Activated naive CD4-positive, alpha-beta T cell treated with anti-CD3 and anti-CD28 coated beads, Interleukin-2, amount 50 U/mL, for 24 hours (primary cell): Measurements from ENCODE around the gene LPP.

Source experiments
- H3K27ac Mint-ChIP-seq: one replicate; pipeline ENCODE4 v1.8.0; 2021; ENCODE audit warnings: mild to moderate bottlenecking, mixed read lengths
- H3K27me3 Mint-ChIP-seq: one replicate; pipeline ENCODE4 v1.8.0; 2021; ENCODE audit warnings: mixed read lengths
- H3K36me3 Mint-ChIP-seq: one replicate; pipeline ENCODE4 v1.8.0; 2021; ENCODE audit warnings: mixed read lengths
- H3K4me1 Mint-ChIP-seq: one replicate; pipeline ENCODE4 v1.8.0; 2021; ENCODE audit warnings: mixed read lengths
- H3K4me3 Mint-ChIP-seq: one replicate; pipeline ENCODE4 v1.8.0; 2021; ENCODE audit warnings: mild to moderate bottlenecking, mixed read lengths
- H3K9me3 Mint-ChIP-seq: one replicate; pipeline ENCODE4 v1.8.0; 2021; ENCODE audit warnings: mixed read lengths

The LPP gene

DNA sequence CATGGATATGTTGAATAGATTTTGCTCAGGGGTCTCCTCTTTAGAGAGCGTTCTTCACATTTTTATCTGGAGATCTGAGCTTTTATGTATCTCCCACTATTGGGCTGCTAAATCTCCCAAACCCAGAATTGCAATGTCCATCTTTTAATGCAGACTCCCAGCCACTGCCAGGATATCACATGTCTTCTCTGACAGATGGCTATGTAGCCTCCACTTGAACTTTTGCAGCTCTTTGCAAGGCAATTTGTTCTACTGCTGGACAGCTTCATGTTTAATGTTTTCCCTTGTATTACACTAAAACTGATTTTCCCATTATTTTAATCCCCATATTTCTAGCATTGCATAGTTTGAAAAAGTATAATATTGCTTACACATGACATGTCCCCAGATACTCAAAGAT is 177.2 kb downstream of the LPP start:
- H3K9me3 Mint-ChIP-seq: no peaks in the 10 kb centered on the region
- H3K4me1 Mint-ChIP-seq: peaks cover 39% of the 10 kb centered on the region
- no peak overlapping the region for H3K27ac Mint-ChIP-seq
- H3K36me3 Mint-ChIP-seq: peaks cover 7% of the 10 kb centered on the region
- peak overlapping the region; percentile 54 for H3K4me3 Mint-ChIP-seq
- no peaks in the 10 kb centered on the region for H3K27me3 Mint-ChIP-seq

DNA sequence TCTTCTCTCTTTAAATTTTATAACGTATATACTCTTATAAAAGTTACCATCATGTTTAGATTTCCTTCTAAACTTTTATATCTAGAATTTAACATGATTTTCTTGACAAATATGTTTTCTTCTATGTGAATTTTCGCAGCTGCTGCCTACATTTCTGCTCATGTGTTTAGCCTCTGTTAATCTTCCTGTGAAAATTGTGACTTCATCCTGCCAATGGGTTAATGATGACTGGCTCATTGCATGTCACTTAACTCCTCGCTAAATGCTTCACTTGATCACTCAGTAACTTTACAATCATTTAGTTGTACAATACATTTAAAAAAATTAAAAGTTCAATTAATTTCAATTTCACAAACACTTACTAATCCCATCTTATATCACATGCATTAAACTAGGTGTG is 178.1 kb downstream of the LPP start:
- Mint-ChIP-seq H3K4me3 (no peak overlapping the region), H3K4me1 (peaks cover 32% of the 10 kb centered on the region), H3K27me3 (no peaks in the 10 kb centered on the region), H3K36me3 (peaks cover 5% of the 10 kb centered on the region), H3K27ac (no peak overlapping the region), H3K9me3 (no peaks in the 10 kb centered on the region)

DNA sequence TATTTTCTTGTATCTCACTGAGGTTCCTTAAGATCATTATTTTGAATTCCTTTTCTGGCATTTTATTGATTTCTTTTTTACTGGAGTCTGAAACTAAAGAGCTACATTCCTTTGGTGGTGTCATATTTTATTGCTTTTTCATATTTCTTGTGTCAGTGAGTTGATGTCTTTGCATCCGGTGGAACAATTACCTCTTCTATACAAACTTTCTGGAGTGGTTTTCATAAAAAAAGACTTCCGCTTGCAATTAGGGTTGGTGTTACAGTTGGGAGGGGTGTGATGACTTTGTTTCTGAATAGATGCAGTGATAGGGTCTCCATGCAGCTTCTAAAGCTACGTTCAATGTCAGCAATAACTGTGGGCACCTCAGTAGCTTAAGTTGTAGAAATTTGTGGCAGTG is 181.7 kb downstream of the LPP start:
- H3K4me1 Mint-ChIP-seq: peaks cover 41% of the 10 kb centered on the region

DNA sequence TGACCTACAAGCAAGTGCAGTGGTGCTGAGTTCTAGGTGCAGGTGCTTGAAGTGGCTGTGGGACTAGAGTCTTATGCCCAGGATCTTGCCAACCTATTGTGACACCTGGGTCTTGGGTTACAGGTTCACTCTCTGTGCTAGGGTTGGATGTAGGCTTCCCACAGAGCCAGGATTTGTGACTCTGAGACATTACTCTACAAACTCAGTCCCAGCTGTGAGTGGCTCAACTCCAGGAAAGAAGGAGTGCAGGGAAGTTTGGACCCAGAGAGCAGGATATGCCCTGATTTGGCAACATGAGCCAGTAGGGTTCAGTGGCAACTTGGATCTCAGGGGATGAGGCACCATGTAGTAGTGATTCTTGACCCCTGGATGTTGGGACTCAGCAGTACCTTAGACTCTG is 182.2 kb downstream of the LPP start:
- Mint-ChIP-seq H3K27ac (no peak overlapping the region), H3K4me3 (no peak overlapping the region), H3K36me3 (peaks cover 3% of the 10 kb centered on the region), H3K4me1 (peaks cover 39% of the 10 kb centered on the region), H3K27me3 (no peaks in the 10 kb centered on the region), H3K9me3 (no peaks in the 10 kb centered on the region)

More for the DNA sequence above, 181.7 kb downstream of the LPP start:
- Mint-ChIP-seq H3K27me3 (no peaks in the 10 kb centered on the region), H3K36me3 (peaks cover 6% of the 10 kb centered on the region), H3K4me3 (no peak overlapping the region), H3K9me3 (no peaks in the 10 kb centered on the region), H3K27ac (no peak overlapping the region)

DNA sequence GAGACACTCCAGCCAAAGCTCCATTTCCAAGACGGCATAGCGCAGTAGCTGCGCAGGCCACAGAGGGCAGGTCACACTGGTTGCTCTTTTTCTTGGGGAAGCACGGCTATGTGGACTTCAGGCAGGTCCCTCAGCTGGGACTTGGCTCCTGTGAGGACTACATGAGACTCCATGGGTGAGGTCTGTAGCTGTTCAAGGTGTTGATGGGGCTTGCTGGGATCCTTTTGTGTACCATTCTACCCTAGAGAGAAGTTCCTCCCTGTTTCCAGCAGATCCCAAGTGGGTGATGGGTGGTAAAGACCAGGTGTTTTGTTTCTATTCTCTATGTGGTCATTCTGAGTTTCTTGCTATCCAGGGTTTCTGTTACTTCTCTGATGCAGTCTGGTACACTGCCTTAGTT is 183.3 kb downstream of the LPP start:
- H3K4me3 Mint-ChIP-seq: no peak overlapping the region
- H3K9me3 Mint-ChIP-seq: no peaks in the 10 kb centered on the region
- no peaks in the 10 kb centered on the region for H3K27me3 Mint-ChIP-seq
- H3K27ac Mint-ChIP-seq: no peak overlapping the region
- peaks cover 6% of the 10 kb centered on the region for H3K36me3 Mint-ChIP-seq
- peaks cover 38% of the 10 kb centered on the region for H3K4me1 Mint-ChIP-seq

DNA sequence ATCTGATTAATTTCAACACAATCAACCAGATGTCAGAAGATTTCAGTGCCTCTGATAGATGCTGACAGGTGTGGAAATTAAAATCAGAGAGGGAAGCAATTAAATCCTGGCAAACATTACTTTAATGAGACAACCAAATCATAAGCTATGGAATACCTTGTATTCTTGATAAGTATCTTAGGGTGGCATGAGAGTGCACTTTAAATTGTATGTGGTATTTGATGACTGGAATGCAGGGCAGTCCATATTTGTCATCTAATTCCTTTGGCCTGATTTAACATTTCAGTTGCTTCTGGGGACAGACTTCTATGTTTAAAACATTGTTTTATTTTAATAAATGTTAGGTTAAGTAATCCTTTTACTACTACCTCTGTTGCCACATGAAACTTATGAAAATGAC is 184.1 kb downstream of the LPP start:
- no peaks in the 10 kb centered on the region for H3K27me3 Mint-ChIP-seq
- no peaks in the 10 kb centered on the region for H3K9me3 Mint-ChIP-seq
- H3K36me3 Mint-ChIP-seq: peaks cover 6% of the 10 kb centered on the region
- peaks cover 38% of the 10 kb centered on the region for H3K4me1 Mint-ChIP-seq
- no peak overlapping the region for H3K27ac Mint-ChIP-seq
- no peak overlapping the region for H3K4me3 Mint-ChIP-seq

DNA sequence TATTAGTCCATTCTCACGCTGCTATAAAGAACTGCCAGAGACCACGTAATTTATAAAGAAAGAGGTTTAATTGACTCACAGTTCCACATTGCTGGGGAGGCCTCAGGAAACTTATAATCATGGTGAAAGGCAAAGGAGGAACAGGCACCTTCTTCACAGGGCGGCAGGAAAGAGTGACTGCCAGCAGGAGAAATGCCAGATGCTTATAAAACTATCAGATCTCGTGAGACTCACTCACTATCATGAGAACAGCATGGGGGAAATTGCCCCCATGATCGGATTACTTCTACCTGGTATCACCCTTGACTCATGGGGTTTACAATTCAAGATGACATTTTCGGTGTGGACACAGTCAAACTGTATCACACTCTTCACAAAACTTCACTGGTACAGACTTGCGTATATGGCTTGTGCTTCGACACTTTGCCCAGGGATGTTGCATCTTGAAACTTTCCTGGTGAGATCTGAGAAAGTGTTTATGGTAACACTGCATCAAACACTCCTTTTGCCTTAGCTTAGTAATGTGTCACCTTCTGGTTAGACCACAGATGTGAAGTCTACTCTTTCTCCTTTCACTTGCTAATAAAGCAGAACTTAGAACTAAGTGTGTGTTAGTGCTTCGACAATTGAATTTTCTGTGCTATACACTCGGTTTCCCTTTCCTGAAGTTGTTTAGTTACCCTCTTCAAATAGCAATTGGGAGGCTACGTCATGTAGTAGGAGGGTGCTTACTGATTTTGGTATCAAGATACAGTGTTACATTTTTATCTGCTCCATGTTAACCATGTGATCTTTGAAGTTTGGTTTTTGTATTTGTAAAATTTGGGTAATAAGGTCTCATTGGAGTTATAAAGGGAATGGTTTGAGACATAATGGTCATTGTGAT is 185.7 kb downstream of the LPP start:
- Mint-ChIP-seq H3K27me3 (no peaks in the 10 kb centered on the region), H3K36me3 (peaks cover 7% of the 10 kb centered on the region), H3K27ac (peak overlapping the region; percentile 75), H3K9me3 (no peaks in the 10 kb centered on the region), H3K4me1 (peaks cover 38% of the 10 kb centered on the region), H3K4me3 (peak overlapping the region; percentile 43)

DNA sequence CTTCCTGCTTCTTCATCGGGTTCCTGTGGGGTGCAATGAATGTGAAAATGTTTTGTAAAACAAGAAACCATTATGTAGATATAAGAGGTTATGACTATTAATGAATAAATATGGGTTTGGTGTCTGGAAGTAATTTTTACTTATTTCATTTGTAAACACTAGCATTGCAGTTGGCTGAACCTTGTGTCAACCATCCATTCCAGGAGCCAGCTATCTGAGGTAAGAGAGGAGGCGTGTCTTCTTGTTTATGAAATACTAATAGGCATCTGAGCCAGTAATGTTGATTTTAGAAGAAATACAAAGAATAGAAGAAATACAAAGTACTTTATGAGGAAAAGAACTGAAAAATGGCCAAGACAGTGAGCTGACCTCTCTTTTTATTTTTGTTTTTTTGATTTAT is 187.5 kb downstream of the LPP start:
- Mint-ChIP-seq H3K27me3 (no peaks in the 10 kb centered on the region), H3K4me3 (no peak overlapping the region), H3K36me3 (peaks cover 5% of the 10 kb centered on the region), H3K9me3 (no peaks in the 10 kb centered on the region), H3K27ac (peak overlapping the region; percentile 3), H3K4me1 (peaks cover 38% of the 10 kb centered on the region)

DNA sequence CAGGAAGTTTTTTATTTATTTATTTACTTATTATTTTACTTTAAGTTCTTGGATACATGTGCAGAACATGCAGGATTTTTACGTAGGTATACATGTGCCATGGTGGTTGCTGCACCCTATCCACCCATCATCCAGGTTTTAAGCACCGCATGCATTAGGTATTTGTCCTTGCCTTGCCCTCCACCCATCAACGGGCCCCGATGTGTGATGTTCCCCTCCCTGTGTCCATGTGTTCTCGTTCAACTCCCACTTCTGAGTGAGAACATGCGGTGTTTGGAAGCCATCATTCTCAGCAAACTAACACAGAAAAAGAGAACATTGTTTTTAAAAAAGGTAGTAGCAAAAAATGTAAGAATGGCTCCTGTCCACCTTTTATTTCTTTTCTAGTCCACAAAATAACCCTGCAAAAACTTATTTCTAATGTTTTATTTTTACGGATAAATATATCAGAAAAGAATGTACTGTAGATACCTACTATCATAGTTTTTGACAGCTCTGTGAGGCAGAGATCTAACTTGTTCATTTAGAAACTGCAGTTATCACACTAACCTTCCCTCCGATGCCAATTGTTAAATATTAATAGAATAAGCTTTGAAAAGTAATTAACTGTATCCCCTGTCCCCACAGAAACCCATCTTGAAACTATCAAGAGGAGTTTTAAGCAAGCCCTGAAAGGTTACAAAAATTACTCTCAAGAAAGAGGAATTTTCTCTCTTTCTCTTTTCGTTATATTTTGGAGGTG is 189.2 kb downstream of the LPP start:
- peaks cover 34% of the 10 kb centered on the region for H3K4me1 Mint-ChIP-seq
- peaks cover 7% of the 10 kb centered on the region for H3K36me3 Mint-ChIP-seq
- H3K27me3 Mint-ChIP-seq: no peaks in the 10 kb centered on the region
- no peaks in the 10 kb centered on the region for H3K9me3 Mint-ChIP-seq
- no peak overlapping the region for H3K27ac Mint-ChIP-seq
- no peak overlapping the region for H3K4me3 Mint-ChIP-seq

DNA sequence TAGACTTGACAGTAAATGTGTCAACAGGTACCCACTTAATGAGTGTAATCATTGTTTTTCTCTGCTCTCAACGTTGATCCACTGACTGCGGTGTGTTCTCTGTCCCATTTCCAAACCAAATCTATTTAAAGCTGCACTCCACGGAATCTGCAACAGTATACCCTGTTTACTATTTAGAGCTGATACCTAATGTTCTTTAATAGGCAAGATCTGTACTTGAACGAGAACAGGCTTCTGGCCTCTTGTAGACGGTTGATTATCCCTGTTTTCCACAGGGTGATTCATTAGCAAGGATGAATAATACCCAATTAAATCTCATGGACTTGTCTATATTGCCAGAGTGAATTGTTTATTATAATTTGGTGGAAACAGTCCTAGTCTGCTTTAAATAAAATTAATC is 189.9 kb downstream of the LPP start:
- H3K36me3 Mint-ChIP-seq: peaks cover 7% of the 10 kb centered on the region
- no peaks in the 10 kb centered on the region for H3K9me3 Mint-ChIP-seq
- H3K27me3 Mint-ChIP-seq: no peaks in the 10 kb centered on the region
- no peak overlapping the region for H3K4me3 Mint-ChIP-seq
- no peak overlapping the region for H3K27ac Mint-ChIP-seq
- H3K4me1 Mint-ChIP-seq: peaks cover 30% of the 10 kb centered on the region

DNA sequence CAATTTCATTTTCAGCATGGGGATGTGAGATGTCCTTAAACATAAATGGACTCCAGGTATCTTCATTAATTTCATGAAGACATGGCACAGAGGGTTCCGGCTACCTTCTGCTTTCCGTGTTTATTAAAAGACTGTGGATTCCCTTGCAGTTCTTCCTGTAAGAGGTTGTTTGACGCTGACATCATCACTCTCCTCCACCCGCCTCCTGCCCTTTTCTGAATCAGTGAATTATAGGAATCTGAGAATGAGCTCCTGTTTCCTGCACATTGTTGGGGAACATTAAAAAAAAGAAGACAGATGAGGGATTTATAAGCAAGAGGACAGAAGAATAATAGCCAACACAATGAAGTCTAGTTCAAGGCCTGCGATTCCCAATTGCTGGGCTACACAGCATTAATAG is 191.3 kb downstream of the LPP start:
- no peak overlapping the region for H3K4me3 Mint-ChIP-seq
- H3K36me3 Mint-ChIP-seq: peaks cover 6% of the 10 kb centered on the region
- no peaks in the 10 kb centered on the region for H3K27me3 Mint-ChIP-seq
- H3K4me1 Mint-ChIP-seq: peaks cover 16% of the 10 kb centered on the region
- no peaks in the 10 kb centered on the region for H3K9me3 Mint-ChIP-seq
- no peak overlapping the region for H3K27ac Mint-ChIP-seq

DNA sequence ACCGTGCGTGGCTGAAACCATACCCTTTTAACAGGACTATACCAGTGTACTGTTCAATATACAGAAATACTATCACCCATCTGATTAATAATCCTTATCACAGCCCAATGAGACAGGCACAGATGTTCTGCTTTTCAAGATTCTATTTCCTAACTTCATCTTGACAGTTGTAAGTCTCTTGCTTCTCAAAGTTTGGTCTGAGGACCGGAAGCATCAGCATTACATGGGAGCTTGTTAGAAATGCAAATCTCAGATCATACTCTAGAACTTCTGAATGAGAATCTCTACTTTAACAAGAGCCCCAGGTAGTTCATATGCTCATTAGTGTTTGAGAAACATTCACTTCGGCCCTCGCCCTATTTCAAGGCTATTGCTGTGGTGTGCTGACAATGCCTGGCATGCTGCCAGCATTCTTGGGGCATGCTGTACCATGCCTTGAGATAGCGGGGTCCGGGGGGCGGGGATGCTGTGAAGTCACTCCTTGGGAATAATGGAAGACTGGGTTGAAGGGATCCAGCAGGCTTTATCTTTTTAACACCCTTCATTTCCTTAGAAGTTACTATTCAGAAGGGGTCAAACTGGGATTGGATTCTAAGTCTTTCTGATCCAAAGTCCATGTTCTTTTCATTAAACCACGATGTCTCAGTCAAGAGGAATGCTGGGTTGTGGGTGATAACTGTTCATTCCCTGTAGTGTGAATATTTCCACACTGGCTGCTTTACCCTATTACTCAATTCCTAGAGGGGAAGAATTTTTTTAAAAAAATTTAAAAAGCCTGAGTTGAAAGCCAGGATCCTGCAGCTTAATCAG is 194.7 kb downstream of the LPP start:
- H3K4me1 Mint-ChIP-seq: peaks cover 4% of the 10 kb centered on the region

DNA sequence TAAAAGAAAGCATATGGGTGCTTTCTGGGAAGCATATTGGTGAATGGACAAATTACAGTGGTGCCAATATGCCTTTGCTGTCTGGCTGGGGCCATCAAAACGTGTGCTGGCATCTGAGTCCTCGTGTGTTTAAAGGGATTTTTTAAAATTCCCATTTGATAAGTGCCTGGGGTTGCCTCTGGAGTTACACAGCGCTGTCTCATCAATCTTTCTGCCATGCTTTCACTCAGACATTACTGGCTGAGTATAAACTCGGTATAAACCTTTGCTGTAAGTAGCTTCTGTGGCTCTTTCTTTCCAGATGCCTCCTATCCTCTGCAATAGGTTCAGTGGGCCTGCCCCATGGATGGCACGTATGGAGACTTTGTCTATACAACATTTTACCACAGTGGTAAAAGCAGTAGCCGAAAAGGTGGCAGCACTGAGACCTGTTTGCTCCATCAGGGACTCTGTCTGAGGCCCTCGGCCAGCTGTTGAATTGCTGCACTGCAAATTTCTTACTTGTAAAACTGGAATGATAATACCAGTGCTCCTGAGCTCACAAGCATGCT is 195.5 kb downstream of the LPP start:
- peaks cover 5% of the 10 kb centered on the region for H3K36me3 Mint-ChIP-seq
- no peak overlapping the region for H3K4me3 Mint-ChIP-seq
- H3K27ac Mint-ChIP-seq: no peak overlapping the region
- H3K4me1 Mint-ChIP-seq: peaks cover 8% of the 10 kb centered on the region
- H3K9me3 Mint-ChIP-seq: no peaks in the 10 kb centered on the region
- H3K27me3 Mint-ChIP-seq: no peaks in the 10 kb centered on the region

More for the DNA sequence above, 194.7 kb downstream of the LPP start:
- Mint-ChIP-seq H3K27me3 (no peaks in the 10 kb centered on the region), H3K27ac (no peak overlapping the region), H3K36me3 (peaks cover 6% of the 10 kb centered on the region), H3K9me3 (no peaks in the 10 kb centered on the region), H3K4me3 (no peak overlapping the region)

DNA sequence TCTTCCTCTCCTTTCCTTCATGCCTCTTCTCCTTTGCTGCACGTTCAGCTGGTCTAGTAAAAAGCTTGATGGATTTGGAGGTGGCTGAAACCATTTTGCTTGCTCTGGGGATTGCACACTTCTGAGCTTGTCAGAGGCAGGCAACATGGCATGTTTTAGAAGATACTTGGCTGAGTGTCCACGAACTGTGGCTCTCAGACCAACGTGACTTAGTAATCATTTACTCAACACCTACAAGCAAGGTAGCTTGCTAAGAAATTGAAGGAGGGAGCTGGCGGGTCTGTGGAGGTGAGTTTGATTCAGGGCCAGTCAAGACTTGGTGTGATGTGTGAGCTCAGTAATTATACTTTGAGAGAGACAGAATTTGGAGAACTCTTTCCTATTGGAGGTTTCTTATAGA is 196.0 kb downstream of the LPP start:
- Mint-ChIP-seq H3K4me1 (peaks cover 11% of the 10 kb centered on the region), H3K27me3 (no peaks in the 10 kb centered on the region), H3K9me3 (no peaks in the 10 kb centered on the region), H3K27ac (no peak overlapping the region), H3K4me3 (no peak overlapping the region), H3K36me3 (peaks cover 5% of the 10 kb centered on the region)

DNA sequence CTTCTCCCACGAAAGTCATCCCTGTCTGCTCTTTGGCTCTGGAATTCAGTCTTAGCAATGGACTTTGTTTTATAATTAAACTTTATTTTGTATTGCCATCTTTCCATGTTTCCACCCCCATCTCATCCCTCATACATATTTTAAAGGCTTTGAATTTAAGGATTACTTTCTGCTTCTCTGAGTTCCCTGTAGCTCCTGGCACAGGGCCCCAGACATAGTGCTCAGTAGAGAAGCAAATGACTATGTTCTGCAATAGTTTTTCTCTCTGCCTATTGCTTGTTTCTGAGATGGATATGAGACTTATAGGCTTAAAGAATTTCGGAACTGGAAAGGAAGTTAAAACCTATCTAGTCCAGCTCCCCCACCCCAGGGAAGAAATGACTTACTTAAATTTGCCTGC is 197.0 kb downstream of the LPP start:
- Mint-ChIP-seq H3K4me3 (no peak overlapping the region), H3K9me3 (no peaks in the 10 kb centered on the region), H3K27ac (no peak overlapping the region), H3K36me3 (peaks cover 5% of the 10 kb centered on the region), H3K27me3 (no peaks in the 10 kb centered on the region), H3K4me1 (peaks cover 11% of the 10 kb centered on the region)
